Gastroesophageal sphincter (tissue), 3 donors: Measurements from ENCODE around the gene RAP1GAP.

Experiments
- EP300 ChIP-seq: sonication (generic); formaldehyde crosslinking; IDR thresholded peaks from one replicate; pipeline ENCODE4 v1.6.1; 2017; ENCODE audit warnings: antibody characterized with exemption, mild to moderate bottlenecking
- POLR2A ChIP-seq, 2 donors: fragments of 450-650 bp; IDR thresholded peaks; one replicate each; pipeline ENCODE4 v1.6.1; 2017; ENCODE audit warnings: antibody characterized with exemption in 2 of 2, mild to moderate bottlenecking in 2 of 2, moderate library complexity in 1 of 2
- POLR2AphosphoS5 ChIP-seq: sonication (generic); formaldehyde crosslinking; IDR thresholded peaks from one replicate; pipeline ENCODE4 v1.6.1; 2017; ENCODE audit warnings: antibody characterized with exemption
- TF ChIP-seq, protein P1 (sequence below), 4 experiments: fragments of 200-600 bp in 2 of 4; fragments of 450-650 bp in 2 of 4; sonication (generic) in 1 of 4; IDR thresholded peaks; one replicate each; pipeline ENCODE4 v1.5.1; 2017 to 2019; ENCODE audit warnings: antibody characterized with exemption in 4 of 4, mild to moderate bottlenecking in 2 of 4, moderate library complexity in 2 of 4

GRCh38 chr1:21651214-21652042 lies 17.7 kb downstream of the RAP1GAP start:
- TF ChIP-seq, protein P1, sequence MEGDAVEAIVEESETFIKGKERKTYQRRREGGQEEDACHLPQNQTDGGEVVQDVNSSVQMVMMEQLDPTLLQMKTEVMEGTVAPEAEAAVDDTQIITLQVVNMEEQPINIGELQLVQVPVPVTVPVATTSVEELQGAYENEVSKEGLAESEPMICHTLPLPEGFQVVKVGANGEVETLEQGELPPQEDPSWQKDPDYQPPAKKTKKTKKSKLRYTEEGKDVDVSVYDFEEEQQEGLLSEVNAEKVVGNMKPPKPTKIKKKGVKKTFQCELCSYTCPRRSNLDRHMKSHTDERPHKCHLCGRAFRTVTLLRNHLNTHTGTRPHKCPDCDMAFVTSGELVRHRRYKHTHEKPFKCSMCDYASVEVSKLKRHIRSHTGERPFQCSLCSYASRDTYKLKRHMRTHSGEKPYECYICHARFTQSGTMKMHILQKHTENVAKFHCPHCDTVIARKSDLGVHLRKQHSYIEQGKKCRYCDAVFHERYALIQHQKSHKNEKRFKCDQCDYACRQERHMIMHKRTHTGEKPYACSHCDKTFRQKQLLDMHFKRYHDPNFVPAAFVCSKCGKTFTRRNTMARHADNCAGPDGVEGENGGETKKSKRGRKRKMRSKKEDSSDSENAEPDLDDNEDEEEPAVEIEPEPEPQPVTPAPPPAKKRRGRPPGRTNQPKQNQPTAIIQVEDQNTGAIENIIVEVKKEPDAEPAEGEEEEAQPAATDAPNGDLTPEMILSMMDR (IDR thresholded peaks at IDR 0.05): no peak
- no peak for TF ChIP-seq POLR2A (IDR thresholded peaks at IDR 0.05)
- no peak for TF ChIP-seq EP300
- no peak for TF ChIP-seq POLR2AphosphoS5
